Tibial nerve (tissue), 4 donors: ENCODE results near the gene CD274.

ENCODE experiments used
- EP300 ChIP-seq, 2 donors: sonication (generic); formaldehyde crosslinking; IDR thresholded peaks; one replicate each; pipeline ENCODE4 v1.6.1; 2017; ENCODE audit warnings: antibody characterized with exemption in 2 of 2, mild to moderate bottlenecking in 1 of 2
- POLR2A ChIP-seq, 2 donors: fragments of 450-650 bp; IDR thresholded peaks; one replicate each; pipeline ENCODE4 v1.6.1; 2017; ENCODE audit warnings: antibody characterized with exemption in 2 of 2, mild to moderate bottlenecking in 2 of 2, moderate library complexity in 2 of 2
- TF ChIP-seq, protein P1 (sequence below), 5 experiments: fragments of 200-600 bp in 3 of 5; fragments of 450-650 bp in 2 of 5; sonication (generic) in 3 of 5; IDR thresholded peaks; one replicate each; pipeline ENCODE4 v1.5.1; 2016 to 2019; ENCODE audit warnings: antibody characterized with exemption in 5 of 5, mild to moderate bottlenecking in 3 of 5, moderate library complexity in 2 of 5

DNA sequence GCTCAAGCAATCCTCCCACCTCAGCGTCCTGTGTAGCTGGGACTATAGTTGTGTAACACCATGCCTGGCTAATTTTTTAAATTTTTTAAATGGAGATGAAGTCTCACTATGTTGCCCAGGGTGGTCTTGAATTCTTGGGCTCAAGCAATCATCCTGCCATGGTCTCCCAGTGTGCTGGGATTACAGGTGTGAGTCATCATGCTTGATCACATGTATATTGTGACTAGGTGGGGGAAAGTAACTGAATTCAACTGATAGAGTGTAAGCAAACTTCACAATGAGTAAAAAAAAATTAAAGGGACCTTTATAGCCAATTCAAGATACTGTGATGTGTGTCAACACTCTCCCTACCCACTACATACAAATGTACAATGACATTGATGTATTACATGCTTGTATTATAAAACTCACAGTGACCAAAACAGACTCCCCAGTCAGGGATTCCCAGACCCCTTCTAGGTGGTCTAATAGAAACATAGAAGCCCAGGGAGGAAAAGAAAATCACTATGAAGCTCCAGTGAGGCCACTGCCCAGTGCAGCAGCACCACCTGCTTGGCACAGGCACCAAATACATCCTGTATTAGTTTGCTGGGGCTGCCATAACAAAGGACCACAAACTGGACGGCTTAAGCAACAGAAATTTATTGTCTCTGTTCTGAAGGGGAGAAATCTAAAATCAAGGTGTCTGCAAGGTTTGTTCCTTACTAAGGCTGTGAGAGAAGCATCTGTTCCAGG is 21.4 kb upstream of the CD274 start:
- no peak for TF ChIP-seq POLR2A (IDR thresholded peaks at IDR 0.05)
- TF ChIP-seq, protein P1, sequence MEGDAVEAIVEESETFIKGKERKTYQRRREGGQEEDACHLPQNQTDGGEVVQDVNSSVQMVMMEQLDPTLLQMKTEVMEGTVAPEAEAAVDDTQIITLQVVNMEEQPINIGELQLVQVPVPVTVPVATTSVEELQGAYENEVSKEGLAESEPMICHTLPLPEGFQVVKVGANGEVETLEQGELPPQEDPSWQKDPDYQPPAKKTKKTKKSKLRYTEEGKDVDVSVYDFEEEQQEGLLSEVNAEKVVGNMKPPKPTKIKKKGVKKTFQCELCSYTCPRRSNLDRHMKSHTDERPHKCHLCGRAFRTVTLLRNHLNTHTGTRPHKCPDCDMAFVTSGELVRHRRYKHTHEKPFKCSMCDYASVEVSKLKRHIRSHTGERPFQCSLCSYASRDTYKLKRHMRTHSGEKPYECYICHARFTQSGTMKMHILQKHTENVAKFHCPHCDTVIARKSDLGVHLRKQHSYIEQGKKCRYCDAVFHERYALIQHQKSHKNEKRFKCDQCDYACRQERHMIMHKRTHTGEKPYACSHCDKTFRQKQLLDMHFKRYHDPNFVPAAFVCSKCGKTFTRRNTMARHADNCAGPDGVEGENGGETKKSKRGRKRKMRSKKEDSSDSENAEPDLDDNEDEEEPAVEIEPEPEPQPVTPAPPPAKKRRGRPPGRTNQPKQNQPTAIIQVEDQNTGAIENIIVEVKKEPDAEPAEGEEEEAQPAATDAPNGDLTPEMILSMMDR (IDR thresholded peaks at IDR 0.05): no peak
- TF ChIP-seq EP300 (IDR thresholded peaks at IDR 0.05): no peak
